ENCODE data around the gene TFCP2L1. TPM values are rescaled to one million over a fixed set of nuclear protein-coding genes. Genes with fewer than 3 reads are reported as not detected.

TFCP2L1 gene
- total RNA-seq, 2 donors from 2014 or later, result 1.1 to 3.4 TPM

GRCh38 chr2:121203591-121204249 is 81.3 kb downstream of the TFCP2L1 start:
- Histone ChIP-seq H3K27ac (no peak overlapping the region), H3K9me3 (no peaks in the 10 kb centered on the region), H3K4me1 (ENCODE audit: control insufficient read depth in 1 of 2, low read depth in 2 of 2) (peaks cover 0 to 2% of the 10 kb centered on the region in 2 donors), H3K36me3 (no peaks in the 10 kb centered on the region), H3K27me3 (replicated peaks; ENCODE audit: insufficient read depth) (no peaks in the 10 kb centered on the region), H3K4me3 (no peak overlapping the region)
- DNase-seq (ENCODE audit: low spot score) (no peak), ATAC-seq (ENCODE audit: insufficient number of reproducible peaks, low FRiP score, low read depth) (no peak)
- TF ChIP-seq CTCF (IDR thresholded peaks at IDR 0.05), result no peak

GRCh38 chr2:121202541-121203310 is 82.3 kb downstream of the TFCP2L1 start:
- Histone ChIP-seq H3K27ac (no peak overlapping the region), H3K36me3 (no peaks in the 10 kb centered on the region), H3K4me1 (ENCODE audit: control insufficient read depth in 1 of 2, low read depth in 2 of 2) (peaks cover 8 to 12% of the 10 kb centered on the region in 2 donors), H3K9me3 (no peaks in the 10 kb centered on the region), H3K4me3 (no peak overlapping the region), H3K27me3 (replicated peaks; ENCODE audit: insufficient read depth) (no peaks in the 10 kb centered on the region)
- no peak for TF ChIP-seq CTCF (IDR thresholded peaks at IDR 0.05)
- DNase-seq (ENCODE audit: low spot score) (no peak), ATAC-seq (ENCODE audit: insufficient number of reproducible peaks, low FRiP score, low read depth) (no peak)

- no peak overlapping the region for H3K4me3 ChIP-seq
- no peak overlapping the region for H3K27ac ChIP-seq
- no peaks in the 10 kb centered on the region for H3K9me3 ChIP-seq
- H3K27me3 ChIP-seq (replicated peaks; ENCODE audit: insufficient read depth), result no peaks in the 10 kb centered on the region
- ATAC-seq (ENCODE audit: insufficient number of reproducible peaks, low FRiP score, low read depth) (no peak), DNase-seq (ENCODE audit: low spot score) (no peak)
- peaks cover 14 to 19% of the 10 kb centered on the region in 2 donors for H3K4me1 ChIP-seq (ENCODE audit: control insufficient read depth in 1 of 2, low read depth in 2 of 2)
- TF ChIP-seq CTCF (IDR thresholded peaks at IDR 0.05), result no peak
- H3K36me3 ChIP-seq, result no peaks in the 10 kb centered on the region
These were observed 83.2 kb downstream of the TFCP2L1 start for GRCh38 chr2:121201796-121202195.

GRCh38 chr2:121200419-121201315 is 84.3 kb downstream of the TFCP2L1 start:
- no peaks in the 10 kb centered on the region for H3K9me3 ChIP-seq
- DNase-seq (ENCODE audit: low spot score), result no peak
- no peak for TF ChIP-seq CTCF (IDR thresholded peaks at IDR 0.05)
- H3K4me1 ChIP-seq (ENCODE audit: control insufficient read depth in 1 of 2, low read depth in 2 of 2), result peaks cover 17 to 28% of the 10 kb centered on the region in 2 donors
- H3K4me3 ChIP-seq, result no peak overlapping the region
- no peak overlapping the region for H3K27ac ChIP-seq
- no peak for ATAC-seq (ENCODE audit: insufficient number of reproducible peaks, low FRiP score, low read depth)
- H3K27me3 ChIP-seq (replicated peaks; ENCODE audit: insufficient read depth), result no peaks in the 10 kb centered on the region
- H3K36me3 ChIP-seq, result no peaks in the 10 kb centered on the region

GRCh38 chr2:121200011-121200347 is 85.0 kb downstream of the TFCP2L1 start:
- DNase-seq (ENCODE audit: low spot score) (no peak), ATAC-seq (ENCODE audit: insufficient number of reproducible peaks, low FRiP score, low read depth) (no peak)
- TF ChIP-seq CTCF (IDR thresholded peaks at IDR 0.05), result no peak
- Histone ChIP-seq H3K9me3 (no peaks in the 10 kb centered on the region), H3K27ac (no peak overlapping the region), H3K4me3 (no peak overlapping the region), H3K36me3 (no peaks in the 10 kb centered on the region), H3K27me3 (replicated peaks; ENCODE audit: insufficient read depth) (no peaks in the 10 kb centered on the region), H3K4me1 (ENCODE audit: control insufficient read depth in 1 of 2, low read depth in 2 of 2) (peaks cover 17 to 28% of the 10 kb centered on the region in 2 donors)

All from thoracic aorta (tissue), 2 donors.